Measurements from ENCODE around the gene RNLS.
"Not testable (repeated sequence)": the region's sequence is repeated elsewhere in the genome, so short reads cannot be mapped to it uniquely, and the experiment has no call there.

RNLS gene

GRCh38 chr10:88346144-88346977 lies 236.8 kb downstream of the RNLS start:
- DNase-seq (ENCODE audit: low read depth in 2 of 2): no peak

GRCh38 chr10:88343761-88344484 lies 239.2 kb downstream of the RNLS start:
- DNase-seq (ENCODE audit: low read depth in 2 of 2): no peak

GRCh38 chr10:88342733-88343310 lies 240.3 kb downstream of the RNLS start:
- DNase-seq (ENCODE audit: low read depth in 2 of 2): no peak

- DNase-seq (ENCODE audit: low read depth in 2 of 2): no peak
These were observed 246.0 kb downstream of the RNLS start for GRCh38 chr10:88337134-88337533.

- no peak for DNase-seq (ENCODE audit: low read depth in 2 of 2)
These were observed 246.8 kb downstream of the RNLS start for GRCh38 chr10:88336334-88336733.

GRCh38 chr10:88333248-88333630 lies 249.9 kb downstream of the RNLS start:
- DNase-seq (ENCODE audit: low read depth in 2 of 2): no peak

- no peak for DNase-seq (ENCODE audit: low read depth in 2 of 2)
These were observed 250.4 kb downstream of the RNLS start for GRCh38 chr10:88332503-88333247.

GRCh38 chr10:88330174-88330573 lies 252.9 kb downstream of the RNLS start:
- DNase-seq (ENCODE audit: low read depth in 2 of 2): no peak

GRCh38 chr10:88322324-88323063 lies 260.6 kb downstream of the RNLS start:
- DNase-seq (ENCODE audit: low read depth in 2 of 2): no peak

GRCh38 chr10:88319960-88320517 lies 263.1 kb downstream of the RNLS start:
- no peak for DNase-seq (ENCODE audit: low read depth in 2 of 2)

GRCh38 chr10:88318803-88319202 lies 264.3 kb downstream of the RNLS start:
- DNase-seq (ENCODE audit: low read depth in 2 of 2): no peak

- DNase-seq (ENCODE audit: low read depth in 2 of 2): no peak
These were observed 266.0 kb downstream of the RNLS start for GRCh38 chr10:88317099-88317498.

GRCh38 chr10:88316292-88316861 lies 266.7 kb downstream of the RNLS start:
- no peak for DNase-seq (ENCODE audit: low read depth in 2 of 2)

- DNase-seq (ENCODE audit: low read depth in 2 of 2): no peak
These were observed 267.4 kb downstream of the RNLS start for GRCh38 chr10:88315755-88316154.

GRCh38 chr10:88314362-88314761 lies 268.8 kb downstream of the RNLS start:
- DNase-seq (ENCODE audit: low read depth in 2 of 2): no peak

GRCh38 chr10:88313878-88314277 lies 269.2 kb downstream of the RNLS start:
- DNase-seq (ENCODE audit: low read depth in 2 of 2): no peak

- no peak for DNase-seq (ENCODE audit: low read depth in 2 of 2)
These were observed 270.3 kb downstream of the RNLS start for GRCh38 chr10:88312855-88313254.

- DNase-seq (ENCODE audit: low read depth in 2 of 2): no peak
These were observed 271.9 kb downstream of the RNLS start for GRCh38 chr10:88311264-88311663.

- DNase-seq (ENCODE audit: low read depth in 2 of 2): no peak
These were observed 273.8 kb downstream of the RNLS start for GRCh38 chr10:88309365-88309764.

- not testable (repeated sequence) for DNase-seq (ENCODE audit: low read depth in 2 of 2)
These were observed 274.8 kb downstream of the RNLS start for GRCh38 chr10:88308361-88308760.

GRCh38 chr10:88299787-88300186 lies 283.3 kb downstream of the RNLS start:
- DNase-seq (ENCODE audit: low read depth in 2 of 2): no peak

All from stimulated activated CD4-positive, alpha-beta T cell treated with anti-CD3 and anti-CD28 coated beads, Interleukin-12 subunit alpha, Interleukin-12 subunit beta, amount 100 ng/mL, for 24 hours (primary cell).